GM12892 (cell line): ENCODE results near the gene BICDL2.

Experiments
- POLR2A ChIP-seq: IDR thresholded peaks from 2 replicates; pipeline ENCODE4 v1.6.1; 2011; ENCODE audit warnings: low read depth, low read length, control low read depth
- POLR2AphosphoS5 ChIP-seq: IDR thresholded peaks from 2 replicates; pipeline ENCODE4 v1.6.1; 2011; ENCODE audit warnings: low read depth, low read length, control low read depth
- TAF1 ChIP-seq: IDR thresholded peaks from 2 replicates; pipeline ENCODE4 v1.6.1; 2011; ENCODE audit warnings: low read depth, mild to moderate bottlenecking, control low read depth, low read length, borderline replicate concordance

- TF ChIP-seq POLR2A (no peak), POLR2AphosphoS5 (no peak), TAF1 (no peak)
These were observed 48.4 kb upstream of the BICDL2 start for GRCh38 chr16:3084969-3085670.
